ENCODE measurements around the gene HYAL1.
"Not testable (repeated sequence)": the region's sequence is repeated elsewhere in the genome, so short reads cannot be mapped to it uniquely, and the experiment has no call there.

HYAL1 gene

DNA sequence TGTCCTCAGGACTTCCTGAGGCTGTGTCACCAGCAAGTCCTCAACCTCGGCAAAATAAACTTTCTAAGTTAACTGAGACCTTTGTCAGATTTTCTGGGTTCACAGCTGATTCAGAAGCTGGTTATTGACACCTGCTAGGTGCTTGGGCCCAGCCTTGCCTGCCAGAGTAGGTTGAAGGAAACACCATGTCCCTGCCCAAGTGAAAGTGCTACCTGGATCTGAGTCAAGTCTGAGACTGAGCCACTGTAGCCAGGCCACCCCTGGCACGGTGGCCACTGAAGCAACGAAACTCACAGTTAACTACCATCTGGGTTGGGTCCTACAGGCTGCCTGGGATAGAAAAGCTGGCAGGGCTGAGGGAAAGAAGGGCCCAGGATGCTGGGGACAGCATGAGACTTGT is 11.0 kb upstream of the HYAL1 start:
- TF ChIP-seq CTCF (IDR thresholded peaks at IDR 0.05): no peak
- DNase-seq: no peak
- Mint-ChIP-seq H3K9me3 (peaks cover 28% of the 10 kb centered on the region), H3K27ac (peak overlapping the region; percentile 62), H3K4me3 (no peak overlapping the region), H3K27me3 (ENCODE audit: low read depth, poor library complexity) (no peaks in the 10 kb centered on the region), H3K4me1 (peaks cover 38% of the 10 kb centered on the region), H3K36me3 (ENCODE audit: low read depth) (peaks cover 58% of the 10 kb centered on the region)

DNA sequence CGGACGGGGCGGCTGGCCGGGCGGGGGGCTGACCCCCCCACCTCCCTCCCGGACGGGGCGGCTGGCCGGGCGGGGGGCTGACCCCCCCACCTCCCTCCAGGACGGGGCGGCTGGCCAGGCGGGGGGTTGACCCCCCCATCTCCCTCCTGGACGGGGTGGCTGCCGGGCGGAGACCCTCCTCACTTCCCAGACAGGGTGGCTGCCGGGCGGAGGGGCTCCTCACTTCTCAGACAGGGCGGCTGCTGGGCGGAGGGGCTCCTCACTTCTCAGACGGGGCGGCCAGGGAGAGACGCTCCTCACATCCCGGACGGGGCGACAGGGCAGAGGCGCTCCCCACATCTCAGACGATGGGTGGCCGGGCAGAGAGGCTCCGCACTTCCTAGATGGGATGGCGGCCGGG is 8.7 kb upstream of the HYAL1 start:
- H3K27ac Mint-ChIP-seq; DNase-seq; H3K4me3 Mint-ChIP-seq; H3K27me3 Mint-ChIP-seq (ENCODE audit: low read depth, poor library complexity): not testable (repeated sequence)
- peaks cover 16% of the 10 kb centered on the region for H3K4me1 Mint-ChIP-seq
- peaks cover 55% of the 10 kb centered on the region for H3K36me3 Mint-ChIP-seq (ENCODE audit: low read depth)
- H3K9me3 Mint-ChIP-seq: peaks cover 51% of the 10 kb centered on the region

GRCh38 chr3:50304601-50305000 is 1.2 kb upstream of the HYAL1 start:
- Mint-ChIP-seq H3K27ac (no peak overlapping the region), H3K36me3 (ENCODE audit: low read depth) (peaks cover 21% of the 10 kb centered on the region), H3K9me3 (peaks cover 41% of the 10 kb centered on the region), H3K27me3 (ENCODE audit: low read depth, poor library complexity) (no peaks in the 10 kb centered on the region), H3K4me1 (peaks cover 22% of the 10 kb centered on the region), H3K4me3 (no peak overlapping the region)
- DNase-seq: no peak
- no peak for TF ChIP-seq CTCF (IDR thresholded peaks at IDR 0.05)

- Mint-ChIP-seq H3K4me1 (peaks cover 29% of the 10 kb centered on the region), H3K9me3 (peaks cover 19% of the 10 kb centered on the region), H3K4me3 (no peak overlapping the region), H3K27ac (no peak overlapping the region), H3K36me3 (ENCODE audit: low read depth) (peaks cover 11% of the 10 kb centered on the region), H3K27me3 (ENCODE audit: low read depth, poor library complexity) (peaks cover 5% of the 10 kb centered on the region)
- no peak for TF ChIP-seq CTCF (IDR thresholded peaks at IDR 0.05)
- DNase-seq: no peak
Observed at GRCh38 chr3:50302095-50303012, 1.0 kb downstream of the HYAL1 start.

GRCh38 chr3:50300681-50301254 is 2.6 kb downstream of the HYAL1 start:
- Mint-ChIP-seq H3K9me3 (peaks cover 3% of the 10 kb centered on the region), H3K36me3 (ENCODE audit: low read depth) (peaks cover 2% of the 10 kb centered on the region), H3K4me1 (peaks cover 29% of the 10 kb centered on the region), H3K4me3 (peak overlapping the region; percentile 96), H3K27me3 (ENCODE audit: low read depth, poor library complexity) (peaks cover 5% of the 10 kb centered on the region), H3K27ac (no peak overlapping the region)
- TF ChIP-seq CTCF (IDR thresholded peaks at IDR 0.05): no peak
- no peak for DNase-seq

DNA sequence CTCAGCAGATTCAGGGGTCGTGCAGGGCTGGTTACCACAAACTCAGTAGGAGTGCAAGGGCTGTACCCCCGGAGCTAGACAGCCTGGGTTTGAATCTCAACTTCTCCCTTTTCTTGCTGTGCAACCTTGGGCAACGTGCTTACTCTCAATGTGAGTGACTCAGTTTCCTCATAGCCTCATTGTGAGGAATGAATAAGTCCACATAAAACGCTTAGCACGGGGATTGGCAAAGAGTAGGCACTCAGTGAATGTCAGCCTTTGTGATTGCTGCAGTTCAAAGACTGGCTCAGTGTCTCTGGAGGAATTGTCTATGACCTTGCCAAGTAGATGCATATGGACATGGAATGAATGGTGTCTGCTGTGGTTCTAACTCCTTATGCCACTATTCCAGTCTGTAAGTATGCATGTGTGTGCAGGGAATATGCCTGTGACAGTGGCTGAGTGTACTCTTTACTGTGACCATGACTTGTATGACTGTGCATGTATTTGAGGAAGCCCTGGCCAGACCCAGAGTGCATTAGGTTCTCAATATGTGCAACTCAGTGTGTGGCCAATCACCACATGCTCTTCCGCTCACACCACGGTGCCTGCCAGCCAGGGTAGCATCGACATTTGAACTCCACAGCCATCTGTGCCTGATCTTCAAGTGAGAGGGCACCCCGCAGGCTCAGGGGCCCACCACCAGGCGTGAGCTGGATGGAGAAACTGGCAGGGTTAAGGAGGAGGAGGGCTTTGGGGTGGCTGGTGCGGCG is 3.3 kb downstream of the HYAL1 start:
- no peak for TF ChIP-seq CTCF (IDR thresholded peaks at IDR 0.05)
- Mint-ChIP-seq H3K4me3 (peak overlapping the region; percentile 96), H3K4me1 (peaks cover 29% of the 10 kb centered on the region), H3K27me3 (ENCODE audit: low read depth, poor library complexity) (peaks cover 5% of the 10 kb centered on the region), H3K36me3 (ENCODE audit: low read depth) (no peaks in the 10 kb centered on the region), H3K27ac (peak overlapping the region; percentile 54), H3K9me3 (no peaks in the 10 kb centered on the region)
- DNase-seq: no peak
